ENCODE results near the gene CAMTA1. TPM values are rescaled to one million over a fixed set of nuclear protein-coding genes. Genes with fewer than 3 reads are reported as not detected.

The CAMTA1 gene
- total RNA-seq, 1 donor from 2014 or later = 38.1 TPM

GRCh38 chr1:7509598-7509997 lies 724.3 kb downstream of the CAMTA1 start:
- Histone ChIP-seq H3K27ac (ENCODE audit: low read depth, low read length) (no peak overlapping the region), H3K27me3 (ENCODE audit: control insufficient read depth in 3 of 3, insufficient read depth in 3 of 3, low read length in 3 of 3) (peaks cover 0 to 17% (median 15%) of the 10 kb centered on the region in 3 donors)

GRCh38 chr1:7510389-7510931 lies 725.2 kb downstream of the CAMTA1 start:
- Histone ChIP-seq H3K9ac (ENCODE audit: low read depth in 1 of 3, low read length in 3 of 3) (no peak overlapping the region), H3K27me3 (ENCODE audit: control insufficient read depth in 3 of 3, insufficient read depth in 3 of 3, low read length in 3 of 3) (peaks cover 0 to 17% (median 15%) of the 10 kb centered on the region in 3 donors), H3K4me3 (ENCODE audit: low read length in 3 of 3) (no peak overlapping the region), H3K27ac (ENCODE audit: low read depth, low read length) (no peak overlapping the region), H3K4me1 (ENCODE audit: control insufficient read depth in 3 of 3, insufficient read depth in 3 of 3, low read length in 3 of 3) (peaks cover 0 to 3% (median 0%) of the 10 kb centered on the region in 3 donors), H3K9me3 (ENCODE audit: control insufficient read depth in 3 of 3, low read length in 3 of 3) (no peaks in the 10 kb centered on the region), H3K36me3 (ENCODE audit: control insufficient read depth in 3 of 3, insufficient read depth in 3 of 3, low read length in 3 of 3) (no peaks in the 10 kb centered on the region)

More at GRCh38 chr1:7509598-7509997, 724.3 kb downstream of the CAMTA1 start:
- H3K36me3 ChIP-seq (ENCODE audit: control insufficient read depth in 3 of 3, insufficient read depth in 3 of 3, low read length in 3 of 3) = no peaks in the 10 kb centered on the region
- H3K4me3 ChIP-seq (ENCODE audit: low read length in 3 of 3) = no peak overlapping the region
- no peak overlapping the region for H3K9ac ChIP-seq (ENCODE audit: low read depth in 1 of 3, low read length in 3 of 3)
- no peaks in the 10 kb centered on the region for H3K9me3 ChIP-seq (ENCODE audit: control insufficient read depth in 3 of 3, low read length in 3 of 3)
- H3K4me1 ChIP-seq (ENCODE audit: control insufficient read depth in 3 of 3, insufficient read depth in 3 of 3, low read length in 3 of 3) = peaks cover 0 to 3% (median 0%) of the 10 kb centered on the region in 3 donors

- Histone ChIP-seq H3K27ac (ENCODE audit: low read depth, low read length) (no peak overlapping the region), H3K4me3 (ENCODE audit: low read length in 3 of 3) (no peak overlapping the region), H3K4me1 (ENCODE audit: control insufficient read depth in 3 of 3, insufficient read depth in 3 of 3, low read length in 3 of 3) (peaks cover 0 to 3% (median 0%) of the 10 kb centered on the region in 3 donors), H3K36me3 (ENCODE audit: control insufficient read depth in 3 of 3, insufficient read depth in 3 of 3, low read length in 3 of 3) (no peaks in the 10 kb centered on the region), H3K9me3 (ENCODE audit: control insufficient read depth in 3 of 3, low read length in 3 of 3) (no peaks in the 10 kb centered on the region), H3K9ac (ENCODE audit: low read depth in 1 of 3, low read length in 3 of 3) (no peak overlapping the region), H3K27me3 (ENCODE audit: control insufficient read depth in 3 of 3, insufficient read depth in 3 of 3, low read length in 3 of 3) (peaks cover 0 to 20% (median 15%) of the 10 kb centered on the region in 3 donors)
Measured at GRCh38 chr1:7511381-7511780, 726.1 kb downstream of the CAMTA1 start.

- Histone ChIP-seq H3K9me3 (ENCODE audit: control insufficient read depth in 3 of 3, low read length in 3 of 3) (no peaks in the 10 kb centered on the region), H3K36me3 (ENCODE audit: control insufficient read depth in 3 of 3, insufficient read depth in 3 of 3, low read length in 3 of 3) (no peaks in the 10 kb centered on the region), H3K4me1 (ENCODE audit: control insufficient read depth in 3 of 3, insufficient read depth in 3 of 3, low read length in 3 of 3) (peaks cover 6 to 9% (median 7%) of the 10 kb centered on the region in 3 donors), H3K27ac (ENCODE audit: low read depth, low read length) (no peak overlapping the region), H3K9ac (ENCODE audit: low read depth in 1 of 3, low read length in 3 of 3) (no peak overlapping the region), H3K27me3 (ENCODE audit: control insufficient read depth in 3 of 3, insufficient read depth in 3 of 3, low read length in 3 of 3) (peaks cover 0 to 20% (median 15%) of the 10 kb centered on the region in 3 donors), H3K4me3 (ENCODE audit: low read length in 3 of 3) (no peak overlapping the region)
Measured at GRCh38 chr1:7513081-7513480, 727.8 kb downstream of the CAMTA1 start.

GRCh38 chr1:7515175-7515574 lies 729.9 kb downstream of the CAMTA1 start:
- Histone ChIP-seq H3K9me3 (ENCODE audit: control insufficient read depth in 3 of 3, low read length in 3 of 3) (no peaks in the 10 kb centered on the region), H3K4me1 (ENCODE audit: control insufficient read depth in 3 of 3, insufficient read depth in 3 of 3, low read length in 3 of 3) (peaks cover 10 to 13% (median 13%) of the 10 kb centered on the region in 3 donors), H3K27ac (ENCODE audit: low read depth, low read length) (no peak overlapping the region)

GRCh38 chr1:7515904-7516303 lies 730.6 kb downstream of the CAMTA1 start:
- no peak overlapping the region for H3K4me3 ChIP-seq (ENCODE audit: low read length in 3 of 3)
- H3K9me3 ChIP-seq (ENCODE audit: control insufficient read depth in 3 of 3, low read length in 3 of 3) = no peaks in the 10 kb centered on the region
- H3K36me3 ChIP-seq (ENCODE audit: control insufficient read depth in 3 of 3, insufficient read depth in 3 of 3, low read length in 3 of 3) = no peaks in the 10 kb centered on the region
- peaks cover 3 to 9% (median 8%) of the 10 kb centered on the region in 3 donors for H3K27me3 ChIP-seq (ENCODE audit: control insufficient read depth in 3 of 3, insufficient read depth in 3 of 3, low read length in 3 of 3)
- H3K4me1 ChIP-seq (ENCODE audit: control insufficient read depth in 3 of 3, insufficient read depth in 3 of 3, low read length in 3 of 3) = peaks cover 10 to 13% (median 10%) of the 10 kb centered on the region in 3 donors
- H3K9ac ChIP-seq (ENCODE audit: low read depth in 1 of 3, low read length in 3 of 3) = no peak overlapping the region
- no peak overlapping the region for H3K27ac ChIP-seq (ENCODE audit: low read depth, low read length)

More at GRCh38 chr1:7515175-7515574, 729.9 kb downstream of the CAMTA1 start:
- Histone ChIP-seq H3K4me3 (ENCODE audit: low read length in 3 of 3) (no peak overlapping the region), H3K27me3 (ENCODE audit: control insufficient read depth in 3 of 3, insufficient read depth in 3 of 3, low read length in 3 of 3) (peaks cover 0 to 15% (median 9%) of the 10 kb centered on the region in 3 donors), H3K36me3 (ENCODE audit: control insufficient read depth in 3 of 3, insufficient read depth in 3 of 3, low read length in 3 of 3) (no peaks in the 10 kb centered on the region), H3K9ac (ENCODE audit: low read depth in 1 of 3, low read length in 3 of 3) (no peak overlapping the region)

- no peak overlapping the region for H3K27ac ChIP-seq (ENCODE audit: low read depth, low read length)
- peaks cover 3 to 9% (median 6%) of the 10 kb centered on the region in 3 donors for H3K27me3 ChIP-seq (ENCODE audit: control insufficient read depth in 3 of 3, insufficient read depth in 3 of 3, low read length in 3 of 3)
- H3K36me3 ChIP-seq (ENCODE audit: control insufficient read depth in 3 of 3, insufficient read depth in 3 of 3, low read length in 3 of 3) = no peaks in the 10 kb centered on the region
- H3K4me3 ChIP-seq (ENCODE audit: low read length in 3 of 3) = no peak overlapping the region
- H3K9me3 ChIP-seq (ENCODE audit: control insufficient read depth in 3 of 3, low read length in 3 of 3) = no peaks in the 10 kb centered on the region
- no peak overlapping the region for H3K9ac ChIP-seq (ENCODE audit: low read depth in 1 of 3, low read length in 3 of 3)
- H3K4me1 ChIP-seq (ENCODE audit: control insufficient read depth in 3 of 3, insufficient read depth in 3 of 3, low read length in 3 of 3) = peaks cover 10 to 13% (median 10%) of the 10 kb centered on the region in 3 donors
Measured at GRCh38 chr1:7516341-7516740, 731.1 kb downstream of the CAMTA1 start.

- Histone ChIP-seq H3K9me3 (ENCODE audit: control insufficient read depth in 3 of 3, low read length in 3 of 3) (no peaks in the 10 kb centered on the region), H3K9ac (ENCODE audit: low read depth in 1 of 3, low read length in 3 of 3) (no peak overlapping the region), H3K27me3 (ENCODE audit: control insufficient read depth in 3 of 3, insufficient read depth in 3 of 3, low read length in 3 of 3) (peaks cover 3 to 9% (median 6%) of the 10 kb centered on the region in 3 donors), H3K36me3 (ENCODE audit: control insufficient read depth in 3 of 3, insufficient read depth in 3 of 3, low read length in 3 of 3) (no peaks in the 10 kb centered on the region), H3K4me3 (ENCODE audit: low read length in 3 of 3) (no peak overlapping the region), H3K4me1 (ENCODE audit: control insufficient read depth in 3 of 3, insufficient read depth in 3 of 3, low read length in 3 of 3) (peaks cover 10 to 13% (median 10%) of the 10 kb centered on the region in 3 donors), H3K27ac (ENCODE audit: low read depth, low read length) (no peak overlapping the region)
Measured at GRCh38 chr1:7516929-7517328, 731.7 kb downstream of the CAMTA1 start.

GRCh38 chr1:7517611-7518330 lies 732.5 kb downstream of the CAMTA1 start:
- H3K27ac ChIP-seq (ENCODE audit: low read depth, low read length) = peak overlapping the region; percentile 41
- H3K4me3 ChIP-seq (ENCODE audit: low read length in 3 of 3) = no peak overlapping the region
- H3K36me3 ChIP-seq (ENCODE audit: control insufficient read depth in 3 of 3, insufficient read depth in 3 of 3, low read length in 3 of 3) = no peaks in the 10 kb centered on the region
- H3K9ac ChIP-seq (ENCODE audit: low read depth in 1 of 3, low read length in 3 of 3) = no peak overlapping the region
- peaks cover 10 to 13% (median 10%) of the 10 kb centered on the region in 3 donors for H3K4me1 ChIP-seq (ENCODE audit: control insufficient read depth in 3 of 3, insufficient read depth in 3 of 3, low read length in 3 of 3)
- no peaks in the 10 kb centered on the region for H3K9me3 ChIP-seq (ENCODE audit: control insufficient read depth in 3 of 3, low read length in 3 of 3)
- peaks cover 3 to 4% (median 3%) of the 10 kb centered on the region in 3 donors for H3K27me3 ChIP-seq (ENCODE audit: control insufficient read depth in 3 of 3, insufficient read depth in 3 of 3, low read length in 3 of 3)

GRCh38 chr1:7518411-7518810 lies 733.2 kb downstream of the CAMTA1 start:
- H3K4me1 ChIP-seq (ENCODE audit: control insufficient read depth in 3 of 3, insufficient read depth in 3 of 3, low read length in 3 of 3) = peaks cover 10 to 13% (median 10%) of the 10 kb centered on the region in 3 donors
- H3K9me3 ChIP-seq (ENCODE audit: control insufficient read depth in 3 of 3, low read length in 3 of 3) = no peaks in the 10 kb centered on the region
- H3K4me3 ChIP-seq (ENCODE audit: low read length in 3 of 3) = no peak overlapping the region
- no peak overlapping the region for H3K9ac ChIP-seq (ENCODE audit: low read depth in 1 of 3, low read length in 3 of 3)
- H3K27me3 ChIP-seq (ENCODE audit: control insufficient read depth in 3 of 3, insufficient read depth in 3 of 3, low read length in 3 of 3) = peaks cover 3% of the 10 kb centered on the region in 3 donors
- no peaks in the 10 kb centered on the region for H3K36me3 ChIP-seq (ENCODE audit: control insufficient read depth in 3 of 3, insufficient read depth in 3 of 3, low read length in 3 of 3)
- H3K27ac ChIP-seq (ENCODE audit: low read depth, low read length) = peak overlapping the region; percentile 41
